Measurements from ENCODE around the gene PABPC5.

PABPC5 gene

DNA sequence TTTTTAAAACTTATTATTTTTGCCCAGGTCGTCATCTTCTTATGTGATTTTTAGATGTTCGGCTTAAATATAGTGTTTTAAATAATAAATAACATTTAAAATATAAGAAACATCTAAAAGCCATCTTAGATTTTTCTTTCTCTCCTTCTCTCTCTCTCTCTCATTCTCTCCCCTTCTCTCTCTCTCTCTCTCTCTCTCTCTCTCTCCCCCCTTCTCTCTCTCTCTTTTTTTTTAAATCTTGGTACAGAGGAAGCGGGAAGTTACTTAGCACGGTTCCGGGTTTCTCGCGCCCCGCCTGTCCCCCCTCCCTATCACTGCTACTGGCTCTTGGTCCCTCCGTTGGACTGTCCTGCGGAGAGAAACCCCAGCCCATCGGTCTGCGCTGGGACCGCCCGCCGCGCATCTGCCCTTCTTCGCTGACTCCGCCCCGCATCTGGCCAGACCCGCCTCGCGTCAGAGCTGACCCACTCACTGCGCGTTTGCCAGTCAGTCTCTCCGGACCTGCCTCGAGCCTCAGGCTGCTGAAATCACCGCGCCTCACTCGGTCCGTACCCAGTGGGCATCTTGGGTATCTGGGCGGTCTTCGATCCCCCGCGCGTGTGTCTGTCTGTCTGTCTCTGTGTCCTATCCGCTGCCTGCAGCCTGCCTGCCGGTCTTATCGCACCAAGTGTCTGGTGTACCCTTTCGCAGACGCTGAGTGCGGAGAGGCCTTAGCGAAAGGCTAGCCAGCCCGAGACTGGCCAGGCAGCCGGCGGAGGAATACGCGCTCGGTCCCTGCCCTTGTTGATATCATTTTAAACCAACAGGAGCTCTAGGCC is at the start of gene PABPC5:
Gene PABPC5 (plus strand): TSS at position 489 of the 818 bp plus-strand sequence. CDS start 739 bp downstream, outside the sequence.
- no peak for DNase-seq

DNA sequence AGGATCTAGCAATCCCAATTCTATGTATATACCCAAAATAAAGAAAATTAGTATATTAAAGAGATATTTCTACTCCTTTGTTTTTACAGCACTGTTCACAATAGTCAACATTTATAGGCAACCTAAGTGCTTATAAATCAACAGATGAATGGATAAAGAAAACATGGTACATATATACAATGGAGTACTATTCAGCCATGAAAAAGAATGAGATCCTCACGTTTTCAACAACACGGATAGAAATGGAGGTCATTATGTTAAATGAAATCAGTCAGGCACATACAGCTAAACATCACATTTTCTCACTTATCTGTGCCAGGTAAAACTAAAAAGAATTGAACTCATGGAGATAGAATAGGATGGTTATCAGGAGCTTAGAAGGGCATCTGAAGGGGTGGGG is 45.6 kb upstream of the PABPC5 start:
- no peak for DNase-seq

DNA sequence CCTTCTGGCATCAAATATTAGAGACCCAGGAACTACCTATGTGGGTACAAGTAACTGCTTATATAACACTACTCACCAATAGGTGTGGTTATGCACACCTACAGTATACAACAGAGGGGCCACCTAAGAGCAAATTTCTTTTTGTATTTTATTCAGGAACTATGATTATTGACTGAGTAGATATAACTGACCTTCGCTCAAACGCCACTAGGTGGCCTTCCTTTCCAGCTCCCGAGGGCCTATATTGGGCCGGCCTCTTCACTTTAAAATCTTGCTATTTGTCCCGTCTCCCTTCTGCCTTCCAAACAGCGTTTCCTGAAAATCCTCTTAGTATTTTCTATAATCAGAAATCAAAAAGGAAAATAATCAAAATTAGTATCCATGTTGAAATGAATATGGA is 19.9 kb upstream of the PABPC5 start:
- DNase-seq: no peak

DNA sequence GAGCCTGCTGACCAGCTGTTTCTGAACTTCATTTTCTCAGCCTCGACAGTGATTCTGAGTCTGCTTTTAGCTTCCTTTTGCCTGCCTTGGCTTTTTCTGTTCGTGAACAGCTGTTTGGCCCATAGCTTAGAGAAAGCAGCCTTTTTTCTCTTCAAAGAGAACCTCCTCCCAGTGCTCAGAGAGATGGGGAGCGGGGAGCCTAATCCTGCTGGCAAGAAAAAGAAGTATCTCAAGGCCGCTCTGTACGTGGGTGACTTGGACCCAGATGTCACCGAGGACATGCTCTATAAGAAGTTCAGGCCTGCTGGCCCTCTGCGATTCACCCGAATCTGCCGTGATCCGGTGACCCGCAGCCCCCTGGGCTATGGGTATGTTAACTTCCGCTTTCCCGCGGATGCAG is 756 bp downstream of the PABPC5 start:
- no peak for DNase-seq
